Measurements from ENCODE around the gene USE1. TPM values are rescaled to one million over a fixed set of nuclear protein-coding genes. Genes with fewer than 3 reads are reported as not detected.

USE1 gene
- total RNA-seq, 3 donors from 2014 or later: 15.5 to 29.0 (median 27.5) TPM

GRCh38 chr19:17220207-17220758 lies 5.1 kb downstream of the USE1 start:
- no peaks in the 10 kb centered on the region for H3K27me3 ChIP-seq
- DNase-seq (ENCODE audit: low spot score in 2 of 2): no peak
- H3K27ac ChIP-seq: no peak overlapping the region
- no peaks in the 10 kb centered on the region for H3K36me3 ChIP-seq
- TF ChIP-seq CTCF (IDR thresholded peaks at IDR 0.05) (no peak), POLR2AphosphoS5 (IDR thresholded peaks at IDR 0.05) (no peak), POLR2A (IDR thresholded peaks at IDR 0.05) (no peak)
- H3K4me1 ChIP-seq: no peaks in the 10 kb centered on the region
- no peak overlapping the region for H3K4me3 ChIP-seq
- H3K9me3 ChIP-seq: no peaks in the 10 kb centered on the region
- intact Hi-C loops (cut with DNase I; ENCODE audit: low total_unique reads): no loop called here

- H3K4me3 ChIP-seq: peak overlapping the region in 1 of 3 donors; percentile 73
- H3K36me3 ChIP-seq: no peaks in the 10 kb centered on the region
- no peaks in the 10 kb centered on the region for H3K9me3 ChIP-seq
- intact Hi-C loops (cut with DNase I; ENCODE audit: low total_unique reads): no loop called here
- no peak for TF ChIP-seq POLR2AphosphoS5 (IDR thresholded peaks at IDR 0.05)
- no peak for TF ChIP-seq CTCF (IDR thresholded peaks at IDR 0.05)
- no peak for TF ChIP-seq POLR2A (IDR thresholded peaks at IDR 0.05)
- H3K4me1 ChIP-seq: no peaks in the 10 kb centered on the region
- no peak for DNase-seq (ENCODE audit: low spot score in 2 of 2)
- no peak overlapping the region for H3K27ac ChIP-seq
- no peaks in the 10 kb centered on the region for H3K27me3 ChIP-seq
These were observed 9.9 kb downstream of the USE1 start for GRCh38 chr19:17225053-17225452.

GRCh38 chr19:17226002-17226933 lies 11.1 kb downstream of the USE1 start, which contains the start of gene OCEL1:
Gene OCEL1, plus strand, starts transcription at chr19:17226226. Its CDS starts 22 bp downstream, at chr19:17226248.
- H3K9me3 ChIP-seq: no peaks in the 10 kb centered on the region
- H3K27me3 ChIP-seq: no peaks in the 10 kb centered on the region
- H3K27ac ChIP-seq: peak within 1 kb of the TSS; percentile 91
- H3K4me3 ChIP-seq: peak within 1 kb of the TSS; percentile 57 to 75 (median 73)
- DNase-seq (ENCODE audit: low spot score in 2 of 2): peak; percentile 98 to 99
- no peaks in the 10 kb centered on the region for H3K4me1 ChIP-seq
- TF ChIP-seq CTCF (IDR thresholded peaks at IDR 0.05) (no peak), POLR2AphosphoS5 (IDR thresholded peaks at IDR 0.05) (peak; percentile 73 to 86 (median 78))
- intact Hi-C loops (cut with DNase I; ENCODE audit: low total_unique reads): no loop called here
- no peaks in the 10 kb centered on the region for H3K36me3 ChIP-seq

GRCh38 chr19:17227798-17228367 lies 12.7 kb downstream of the USE1 start:
- TF ChIP-seq CTCF (IDR thresholded peaks at IDR 0.05): no peak
- TF ChIP-seq POLR2A (IDR thresholded peaks at IDR 0.05): no peak
- no peak for TF ChIP-seq POLR2AphosphoS5 (IDR thresholded peaks at IDR 0.05)
- H3K27ac ChIP-seq: peak overlapping the region in 1 of 2 donors; percentile 48
- H3K4me1 ChIP-seq: no peaks in the 10 kb centered on the region
- DNase-seq (ENCODE audit: low spot score in 2 of 2): no peak
- no peak overlapping the region for H3K4me3 ChIP-seq
- H3K27me3 ChIP-seq: no peaks in the 10 kb centered on the region
- no peaks in the 10 kb centered on the region for H3K36me3 ChIP-seq
- intact Hi-C loops (cut with DNase I; ENCODE audit: low total_unique reads): no loop called here
- no peaks in the 10 kb centered on the region for H3K9me3 ChIP-seq

GRCh38 chr19:17229890-17230289 lies 14.7 kb downstream of the USE1 start:
- H3K36me3 ChIP-seq: no peaks in the 10 kb centered on the region
- no peak overlapping the region for H3K27ac ChIP-seq
- no peak overlapping the region for H3K4me3 ChIP-seq
- peaks cover 0 to 3% of the 10 kb centered on the region in 2 donors for H3K4me1 ChIP-seq
- TF ChIP-seq POLR2A (IDR thresholded peaks at IDR 0.05) (no peak), POLR2AphosphoS5 (IDR thresholded peaks at IDR 0.05) (no peak), CTCF (IDR thresholded peaks at IDR 0.05) (no peak)
- H3K9me3 ChIP-seq: no peaks in the 10 kb centered on the region
- intact Hi-C loops (cut with DNase I; ENCODE audit: low total_unique reads): no loop called here
- H3K27me3 ChIP-seq: no peaks in the 10 kb centered on the region
- no peak for DNase-seq (ENCODE audit: low spot score in 2 of 2)

All from breast epithelium (tissue), 4 donors.